HEK293 (cell line): Measurements from ENCODE around the gene PNMA8A.

Source experiments
- CTCF ChIA-PET: fragments of 350-600 bp; formaldehyde crosslinking; extraction: SDS; loops from one replicate; lab custom pipeline; 2021; ENCODE audit warnings: antibody characterized with exemption; lab: Yijun Ruan, JAX
- POLR2A ChIA-PET: fragments of 300-600 bp; formaldehyde crosslinking; extraction: SDS; loops from one replicate; lab custom pipeline; 2020; ENCODE audit warnings: antibody characterized with exemption, inconsistent platforms; lab: Yijun Ruan, JAX
- H3K27ac ChIP-seq: fragments of 200-500 bp; sonication (Bioruptor generic); 2 replicates; pipeline ENCODE4 v1.5.1; 2014; ENCODE audit warnings: low read depth, low read length, control low read depth, inconsistent platforms; ENCODE audit errors: extremely low read depth
- H3K36me3 ChIP-seq, 2 experiments: fragments of 200-500 bp in 1 of 2; sonication (Bioruptor generic) in 1 of 2; 1 replicate in 1 of 2; 2 replicates in 1 of 2; pipeline ENCODE4 v1.5.1; 2014 to 2017; ENCODE audit warnings: inconsistent platforms in 2 of 2, low read length in 2 of 2; ENCODE audit not compliant: control insufficient read depth in 2 of 2, insufficient read depth in 1 of 2
- H3K4me1 ChIP-seq: fragments of 200-500 bp; sonication (Bioruptor generic); 2 replicates; pipeline ENCODE4 v1.5.1; 2014; ENCODE audit warnings: mild to moderate bottlenecking, low read length, inconsistent platforms; ENCODE audit not compliant: control insufficient read depth, insufficient read depth
- H3K4me3 ChIP-seq: 2 replicates; pipeline ENCODE4 v1.5.1; 2011; ENCODE audit warnings: low read depth, mild to moderate bottlenecking, control low read depth, low read length, moderate library complexity
- H3K9me3 ChIP-seq: fragments of 200-500 bp; sonication (Bioruptor generic); 2 replicates; pipeline ENCODE4 v1.5.1; 2014; ENCODE audit warnings: low read depth, low read length, inconsistent platforms; ENCODE audit not compliant: control insufficient read depth, insufficient read depth
- BCL11A ChIP-seq: fragments of 450-650 bp; formaldehyde crosslinking; IDR thresholded peaks from 2 replicates; pipeline ENCODE4 v1.5.1; 2016; ENCODE audit warnings: low read depth, missing biosample characterization, missing genetic modification characterization
- OSR2 ChIP-seq: fragments of 450-650 bp; formaldehyde crosslinking; IDR thresholded peaks from 2 replicates; pipeline ENCODE4 v1.5.1; 2016; ENCODE audit warnings: missing biosample characterization, missing genetic modification characterization
- PRDM4 ChIP-seq: fragments of 450-650 bp; formaldehyde crosslinking; IDR thresholded peaks from 2 replicates; pipeline ENCODE4 v1.5.1; 2017; ENCODE audit warnings: missing biosample characterization, missing genetic modification characterization
- YY1 ChIP-seq: fragments of 450-650 bp; formaldehyde crosslinking; IDR thresholded peaks from 2 replicates; pipeline ENCODE4 v1.5.1; 2018; ENCODE audit warnings: missing biosample characterization, missing genetic modification characterization
- ZNF112 ChIP-seq: fragments of 450-650 bp; formaldehyde crosslinking; IDR thresholded peaks from 2 replicates; pipeline ENCODE4 v1.5.0; 2017; ENCODE audit warnings: missing biosample characterization, missing genetic modification characterization
- ZNF133 ChIP-seq: fragments of 450-650 bp; formaldehyde crosslinking; IDR thresholded peaks from 2 replicates; pipeline ENCODE4 v1.5.1; 2016; ENCODE audit warnings: missing biosample characterization, missing genetic modification characterization
- ZNF175 ChIP-seq: fragments of 450-650 bp; formaldehyde crosslinking; IDR thresholded peaks from 2 replicates; pipeline ENCODE4 v1.5.1; 2016; ENCODE audit warnings: missing biosample characterization, missing genetic modification characterization
- ZNF302 ChIP-seq: fragments of 450-650 bp; formaldehyde crosslinking; IDR thresholded peaks from 2 replicates; pipeline ENCODE4 v1.5.1; 2016; ENCODE audit warnings: missing biosample characterization, missing genetic modification characterization, low read depth
- ZNF350 ChIP-seq: fragments of 450-650 bp; formaldehyde crosslinking; IDR thresholded peaks from 2 replicates; pipeline ENCODE4 v1.5.0; 2017; ENCODE audit warnings: missing biosample characterization, mild to moderate bottlenecking, missing genetic modification characterization
- ZNF416 ChIP-seq: fragments of 450-650 bp; formaldehyde crosslinking; IDR thresholded peaks from 2 replicates; pipeline ENCODE4 v1.5.1; 2016; ENCODE audit warnings: missing biosample characterization, missing genetic modification characterization
- ZNF585B ChIP-seq: fragments of 450-650 bp; formaldehyde crosslinking; IDR thresholded peaks from 2 replicates; pipeline ENCODE4 v1.5.1; 2016; ENCODE audit warnings: missing biosample characterization, missing genetic modification characterization
- ZNF629 ChIP-seq: fragments of 450-650 bp; formaldehyde crosslinking; IDR thresholded peaks from 2 replicates; pipeline ENCODE4 v1.5.1; 2017; ENCODE audit warnings: missing biosample characterization, missing genetic modification characterization
- ZSCAN18 ChIP-seq: fragments of 450-650 bp; formaldehyde crosslinking; IDR thresholded peaks from 2 replicates; pipeline ENCODE4 v1.5.1; 2016; ENCODE audit warnings: missing biosample characterization, missing genetic modification characterization
- ZSCAN30 ChIP-seq: fragments of 450-650 bp; IDR thresholded peaks from 2 replicates; pipeline ENCODE4 v1.5.1; 2018; ENCODE audit warnings: missing biosample characterization, mild to moderate bottlenecking, missing genetic modification characterization, moderate library complexity
- ZSCAN4 ChIP-seq: fragments of 450-650 bp; formaldehyde crosslinking; IDR thresholded peaks from 2 replicates; pipeline ENCODE4 v1.5.1; 2017; ENCODE audit warnings: missing biosample characterization, missing genetic modification characterization
- TF ChIP-seq, protein P1 (sequence below): fragments of 450-650 bp; IDR thresholded peaks from 2 replicates; pipeline ENCODE4 v1.5.1; 2018; ENCODE audit warnings: missing biosample characterization, mild to moderate bottlenecking, missing genetic modification characterization
- TF ChIP-seq, protein P2 (sequence below): fragments of 450-650 bp; formaldehyde crosslinking; conservative IDR thresholded peaks from 2 replicates; pipeline ENCODE4 v1.5.1; 2016; ENCODE audit warnings: low read depth, missing biosample characterization, missing genetic modification characterization
- TF ChIP-seq, protein P3 (sequence below): fragments of 450-650 bp; formaldehyde crosslinking; IDR thresholded peaks from 2 replicates; pipeline ENCODE4 v1.5.1; 2017; ENCODE audit warnings: missing biosample characterization, missing genetic modification characterization
- TF ChIP-seq, protein P4 (sequence below): fragments of 450-650 bp; formaldehyde crosslinking; IDR thresholded peaks from 2 replicates; pipeline ENCODE4; 2016; ENCODE audit warnings: missing biosample characterization, missing genetic modification characterization
- TF ChIP-seq, protein P5 (sequence below): fragments of 450-650 bp; formaldehyde crosslinking; IDR thresholded peaks from 2 replicates; pipeline ENCODE4 v1.5.1; 2016; ENCODE audit warnings: missing biosample characterization, missing genetic modification characterization

Gene PNMA8A

DNA sequence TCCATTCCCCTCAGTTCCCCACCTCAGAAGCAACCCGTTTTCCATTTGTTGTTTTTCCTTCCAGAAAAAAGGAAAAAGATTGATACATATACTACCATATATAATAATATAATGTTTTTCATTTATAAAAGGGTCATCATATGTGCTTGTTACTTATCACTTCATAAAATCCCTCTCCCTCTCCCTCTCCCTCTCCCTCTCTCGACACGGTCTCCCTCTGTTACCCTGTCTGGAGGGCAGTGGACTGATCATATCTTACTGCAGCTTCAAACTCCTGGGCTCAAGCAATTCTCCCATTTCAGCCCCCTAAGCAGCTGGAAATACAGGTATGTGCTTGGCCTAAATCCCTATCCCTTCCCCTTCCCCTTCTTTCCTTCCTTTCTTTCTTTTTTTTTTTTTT, 17.1 kb downstream of the PNMA8A start:
- ChIA-PET CTCF (no interaction called here), POLR2A (no interaction called here)
- TF ChIP-seq BCL11A: no peak
- no peak for TF ChIP-seq ZNF350
- TF ChIP-seq, protein P1, sequence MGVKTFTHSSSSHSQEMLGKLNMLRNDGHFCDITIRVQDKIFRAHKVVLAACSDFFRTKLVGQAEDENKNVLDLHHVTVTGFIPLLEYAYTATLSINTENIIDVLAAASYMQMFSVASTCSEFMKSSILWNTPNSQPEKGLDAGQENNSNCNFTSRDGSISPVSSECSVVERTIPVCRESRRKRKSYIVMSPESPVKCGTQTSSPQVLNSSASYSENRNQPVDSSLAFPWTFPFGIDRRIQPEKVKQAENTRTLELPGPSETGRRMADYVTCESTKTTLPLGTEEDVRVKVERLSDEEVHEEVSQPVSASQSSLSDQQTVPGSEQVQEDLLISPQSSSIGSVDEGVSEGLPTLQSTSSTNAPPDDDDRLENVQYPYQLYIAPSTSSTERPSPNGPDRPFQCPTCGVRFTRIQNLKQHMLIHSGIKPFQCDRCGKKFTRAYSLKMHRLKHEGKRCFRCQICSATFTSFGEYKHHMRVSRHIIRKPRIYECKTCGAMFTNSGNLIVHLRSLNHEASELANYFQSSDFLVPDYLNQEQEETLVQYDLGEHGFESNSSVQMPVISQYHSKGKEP: no peak
- no peak for TF ChIP-seq ZSCAN30 (tag by site-specific recombination)
- no peak for TF ChIP-seq ZNF416
- TF ChIP-seq ZNF302: no peak
- no peak for TF ChIP-seq OSR2
- TF ChIP-seq ZNF585B (tag by site-specific recombination): no peak
- no peak for TF ChIP-seq PRDM4 (tag by site-specific recombination)
- no peak for TF ChIP-seq YY1
- TF ChIP-seq ZNF133 (tag by site-specific recombination): no peak
- TF ChIP-seq, protein P2, sequence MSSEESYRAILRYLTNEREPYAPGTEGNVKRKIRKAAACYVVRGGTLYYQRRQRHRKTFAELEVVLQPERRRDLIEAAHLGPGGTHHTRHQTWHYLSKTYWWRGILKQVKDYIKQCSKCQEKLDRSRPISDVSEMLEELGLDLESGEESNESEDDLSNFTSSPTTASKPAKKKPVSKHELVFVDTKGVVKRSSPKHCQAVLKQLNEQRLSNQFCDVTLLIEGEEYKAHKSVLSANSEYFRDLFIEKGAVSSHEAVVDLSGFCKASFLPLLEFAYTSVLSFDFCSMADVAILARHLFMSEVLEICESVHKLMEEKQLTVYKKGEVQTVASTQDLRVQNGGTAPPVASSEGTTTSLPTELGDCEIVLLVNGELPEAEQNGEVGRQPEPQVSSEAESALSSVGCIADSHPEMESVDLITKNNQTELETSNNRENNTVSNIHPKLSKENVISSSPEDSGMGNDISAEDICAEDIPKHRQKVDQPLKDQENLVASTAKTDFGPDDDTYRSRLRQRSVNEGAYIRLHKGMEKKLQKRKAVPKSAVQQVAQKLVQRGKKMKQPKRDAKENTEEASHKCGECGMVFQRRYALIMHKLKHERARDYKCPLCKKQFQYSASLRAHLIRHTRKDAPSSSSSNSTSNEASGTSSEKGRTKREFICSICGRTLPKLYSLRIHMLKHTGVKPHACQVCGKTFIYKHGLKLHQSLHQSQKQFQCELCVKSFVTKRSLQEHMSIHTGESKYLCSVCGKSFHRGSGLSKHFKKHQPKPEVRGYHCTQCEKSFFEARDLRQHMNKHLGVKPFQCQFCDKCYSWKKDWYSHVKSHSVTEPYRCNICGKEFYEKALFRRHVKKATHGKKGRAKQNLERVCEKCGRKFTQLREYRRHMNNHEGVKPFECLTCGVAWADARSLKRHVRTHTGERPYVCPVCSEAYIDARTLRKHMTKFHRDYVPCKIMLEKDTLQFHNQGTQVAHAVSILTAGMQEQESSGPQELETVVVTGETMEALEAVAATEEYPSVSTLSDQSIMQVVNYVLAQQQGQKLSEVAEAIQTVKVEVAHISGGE (tag by site-specific recombination): no peak
- no peak for TF ChIP-seq ZSCAN4 (tag by site-specific recombination)
- Histone ChIP-seq H3K9me3 (no peaks in the 10 kb centered on the region), H3K36me3 (no peaks in the 10 kb centered on the region), H3K27ac (no peak overlapping the region), H3K4me1 (no peaks in the 10 kb centered on the region), H3K4me3 (no peak overlapping the region)

DNA sequence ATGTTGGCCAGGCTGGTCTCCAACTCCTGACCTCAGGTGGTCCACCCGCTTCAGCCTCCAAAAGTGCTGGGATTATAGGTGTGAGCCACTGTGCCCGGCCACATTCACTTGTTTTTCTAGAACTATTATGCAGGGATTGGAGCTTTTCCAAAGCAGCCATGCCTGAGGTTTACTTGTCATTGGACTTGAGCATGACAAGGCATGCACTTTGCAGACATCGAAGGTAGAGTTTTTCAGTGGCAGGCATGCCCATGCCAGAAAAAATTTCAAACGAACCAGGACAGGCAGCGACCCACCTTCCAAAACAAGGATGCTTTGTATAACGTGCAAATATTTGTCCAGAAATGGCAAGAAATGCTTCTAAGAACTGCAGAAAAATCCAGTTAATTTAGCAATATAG, 17.7 kb downstream of the PNMA8A start:
- ChIA-PET CTCF (no interaction called here), POLR2A (no interaction called here)
- Histone ChIP-seq H3K27ac (no peak overlapping the region), H3K9me3 (no peaks in the 10 kb centered on the region), H3K4me1 (no peaks in the 10 kb centered on the region), H3K36me3 (no peaks in the 10 kb centered on the region), H3K4me3 (no peak overlapping the region)
- no peak for TF ChIP-seq ZNF629 (tag by site-specific recombination)
- TF ChIP-seq ZSCAN18: no peak
- TF ChIP-seq, protein P3, sequence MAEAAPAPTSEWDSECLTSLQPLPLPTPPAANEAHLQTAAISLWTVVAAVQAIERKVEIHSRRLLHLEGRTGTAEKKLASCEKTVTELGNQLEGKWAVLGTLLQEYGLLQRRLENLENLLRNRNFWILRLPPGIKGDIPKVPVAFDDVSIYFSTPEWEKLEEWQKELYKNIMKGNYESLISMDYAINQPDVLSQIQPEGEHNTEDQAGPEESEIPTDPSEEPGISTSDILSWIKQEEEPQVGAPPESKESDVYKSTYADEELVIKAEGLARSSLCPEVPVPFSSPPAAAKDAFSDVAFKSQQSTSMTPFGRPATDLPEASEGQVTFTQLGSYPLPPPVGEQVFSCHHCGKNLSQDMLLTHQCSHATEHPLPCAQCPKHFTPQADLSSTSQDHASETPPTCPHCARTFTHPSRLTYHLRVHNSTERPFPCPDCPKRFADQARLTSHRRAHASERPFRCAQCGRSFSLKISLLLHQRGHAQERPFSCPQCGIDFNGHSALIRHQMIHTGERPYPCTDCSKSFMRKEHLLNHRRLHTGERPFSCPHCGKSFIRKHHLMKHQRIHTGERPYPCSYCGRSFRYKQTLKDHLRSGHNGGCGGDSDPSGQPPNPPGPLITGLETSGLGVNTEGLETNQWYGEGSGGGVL (tag by site-specific recombination): no peak
- no peak for TF ChIP-seq ZNF175
- TF ChIP-seq, protein P4, sequence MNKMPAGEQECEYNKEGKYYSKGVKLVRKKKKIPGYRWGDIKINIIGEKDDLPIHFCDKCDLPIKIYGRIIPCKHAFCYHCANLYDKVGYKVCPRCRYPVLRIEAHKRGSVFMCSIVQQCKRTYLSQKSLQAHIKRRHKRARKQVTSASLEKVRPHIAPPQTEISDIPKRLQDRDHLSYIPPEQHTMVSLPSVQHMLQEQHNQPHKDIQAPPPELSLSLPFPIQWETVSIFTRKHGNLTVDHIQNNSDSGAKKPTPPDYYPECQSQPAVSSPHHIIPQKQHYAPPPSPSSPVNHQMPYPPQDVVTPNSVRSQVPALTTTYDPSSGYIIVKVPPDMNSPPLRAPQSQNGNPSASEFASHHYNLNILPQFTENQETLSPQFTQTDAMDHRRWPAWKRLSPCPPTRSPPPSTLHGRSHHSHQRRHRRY: no peak
- TF ChIP-seq ZNF112: no peak
- TF ChIP-seq, protein P5, sequence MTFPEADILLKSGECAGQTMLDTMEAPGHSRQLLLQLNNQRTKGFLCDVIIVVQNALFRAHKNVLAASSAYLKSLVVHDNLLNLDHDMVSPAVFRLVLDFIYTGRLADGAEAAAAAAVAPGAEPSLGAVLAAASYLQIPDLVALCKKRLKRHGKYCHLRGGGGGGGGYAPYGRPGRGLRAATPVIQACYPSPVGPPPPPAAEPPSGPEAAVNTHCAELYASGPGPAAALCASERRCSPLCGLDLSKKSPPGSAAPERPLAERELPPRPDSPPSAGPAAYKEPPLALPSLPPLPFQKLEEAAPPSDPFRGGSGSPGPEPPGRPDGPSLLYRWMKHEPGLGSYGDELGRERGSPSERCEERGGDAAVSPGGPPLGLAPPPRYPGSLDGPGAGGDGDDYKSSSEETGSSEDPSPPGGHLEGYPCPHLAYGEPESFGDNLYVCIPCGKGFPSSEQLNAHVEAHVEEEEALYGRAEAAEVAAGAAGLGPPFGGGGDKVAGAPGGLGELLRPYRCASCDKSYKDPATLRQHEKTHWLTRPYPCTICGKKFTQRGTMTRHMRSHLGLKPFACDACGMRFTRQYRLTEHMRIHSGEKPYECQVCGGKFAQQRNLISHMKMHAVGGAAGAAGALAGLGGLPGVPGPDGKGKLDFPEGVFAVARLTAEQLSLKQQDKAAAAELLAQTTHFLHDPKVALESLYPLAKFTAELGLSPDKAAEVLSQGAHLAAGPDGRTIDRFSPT (tag by site-specific recombination): no peak
